HG03060 (cell line): ENCODE data around the gene C19orf85.
"Not testable (repeated sequence)": the region's sequence is repeated elsewhere in the genome, so short reads cannot be mapped to it uniquely, and the experiment has no call there.

Experiments
- ATAC-seq: cut with Tn5 transposase; IDR thresholded peaks from one replicate; pipeline ENCODE4 v1.9.1; 2021; ENCODE audit warnings: low read depth, moderate number of reproducible peaks; ENCODE audit not compliant: unreplicated experiment

C19orf85 gene

DNA sequence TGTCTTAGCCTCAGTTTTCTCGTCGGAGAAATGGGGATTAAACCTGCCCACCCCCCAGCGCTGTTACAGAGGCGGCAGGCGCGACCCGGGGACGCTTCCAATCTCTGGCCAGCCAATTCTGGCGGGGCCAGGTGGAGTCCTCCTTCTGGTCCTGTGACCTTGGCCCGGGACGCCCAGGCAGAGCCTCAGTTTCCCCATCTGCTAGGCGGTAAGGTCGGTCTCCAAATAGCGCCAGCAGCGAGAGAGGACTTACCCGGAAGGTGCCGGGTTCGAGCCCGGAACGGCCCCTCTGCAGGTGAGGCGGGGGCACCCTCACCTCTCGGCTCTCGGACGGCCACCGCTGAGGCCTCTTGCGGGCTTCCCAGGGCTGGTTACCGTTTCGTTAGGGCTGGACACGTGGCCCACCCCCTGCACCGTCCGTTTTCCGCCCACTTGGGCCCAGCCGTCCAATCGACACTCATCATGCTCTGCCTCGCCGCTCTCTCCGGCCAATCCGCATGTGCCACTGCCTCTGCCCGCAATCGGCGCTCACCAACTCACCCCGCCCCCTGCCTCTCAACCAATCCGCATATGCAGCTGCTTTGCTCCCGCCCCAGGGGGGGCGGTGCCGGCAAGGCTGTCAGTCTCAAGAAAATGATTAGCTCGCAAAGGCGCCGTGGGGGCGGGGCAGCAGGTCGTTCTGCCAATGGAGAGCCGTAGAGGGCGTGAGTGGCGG is 3.1 kb downstream of the C19orf85 start, which contains the start of gene ISOC2:
TSS of gene ISOC2 (minus strand) at position 384 of the 715 bp plus-strand sequence. CDS start 5,156 bp downstream, outside the sequence.
- peak; percentile 76 for ATAC-seq

GRCh38 chr19:55460670-55461258 is 3.8 kb downstream of the C19orf85 start:
- ATAC-seq, result no peak

GRCh38 chr19:55459950-55460657 is 4.4 kb downstream of the C19orf85 start:
- no peak for ATAC-seq

DNA sequence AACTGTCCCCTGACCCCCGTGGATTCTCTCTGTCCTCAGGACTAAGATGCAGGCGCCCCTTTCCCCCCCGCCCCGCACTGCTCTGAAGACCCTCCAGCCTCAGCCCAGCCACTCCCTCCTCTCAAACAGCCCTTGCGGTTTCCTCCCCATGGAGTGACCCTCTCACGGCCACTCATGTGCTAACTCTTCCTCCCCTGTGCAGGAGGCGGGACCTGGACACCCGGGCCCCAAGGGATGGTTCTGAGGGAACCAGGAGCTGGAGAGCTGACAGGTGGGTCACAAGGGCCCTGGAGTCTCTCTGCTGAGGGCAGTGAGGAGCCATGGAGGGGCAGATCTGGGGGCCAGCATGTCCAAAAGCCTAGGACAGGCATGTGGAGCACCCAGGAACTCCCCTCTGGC is 5.0 kb downstream of the C19orf85 start:
- no peak for ATAC-seq

GRCh38 chr19:55457683-55458457 is 6.7 kb downstream of the C19orf85 start:
- no peak for ATAC-seq

GRCh38 chr19:55456347-55456746 is 8.2 kb downstream of the C19orf85 start:
- no peak for ATAC-seq

GRCh38 chr19:55455576-55456235 is 8.8 kb downstream of the C19orf85 start:
- no peak for ATAC-seq

- ATAC-seq, result no peak
Observed at GRCh38 chr19:55454787-55455243, 9.7 kb downstream of the C19orf85 start.

GRCh38 chr19:55453511-55454260 is 10.9 kb downstream of the C19orf85 start:
- no peak for ATAC-seq

DNA sequence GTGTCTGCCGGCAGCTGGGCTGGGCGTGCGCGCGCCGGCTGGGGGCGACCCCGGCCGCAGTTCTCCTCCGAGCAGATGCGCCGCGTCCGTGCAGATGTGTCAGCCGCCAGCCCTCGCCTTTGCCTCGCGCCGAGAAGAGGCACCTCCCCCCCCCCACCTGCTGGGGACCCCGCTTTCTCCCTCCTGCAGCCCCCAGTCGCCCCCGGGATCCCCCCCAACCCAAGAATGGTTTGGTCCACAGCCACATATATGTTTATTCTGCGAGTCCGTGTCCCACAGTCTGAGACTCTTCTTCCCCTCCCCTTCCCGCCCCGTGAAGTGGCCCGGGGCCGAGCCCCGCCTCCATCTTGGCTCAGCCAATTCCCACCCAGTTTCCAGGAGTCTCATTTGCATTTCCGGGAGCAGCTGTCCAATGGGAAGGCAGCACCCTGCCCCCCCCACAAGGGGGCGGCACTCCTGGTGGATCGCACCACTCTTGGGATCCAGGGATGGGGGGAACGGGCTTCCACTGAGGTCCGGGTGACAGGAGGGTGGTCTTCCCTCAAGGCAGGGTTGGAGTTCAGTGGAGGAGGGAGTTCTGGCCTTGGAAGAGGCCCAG is 11.7 kb downstream of the C19orf85 start:
- ATAC-seq, result no peak

GRCh38 chr19:55451965-55452748 is 12.4 kb downstream of the C19orf85 start:
- ATAC-seq, result no peak

- no peak for ATAC-seq
Observed at GRCh38 chr19:55451163-55451964, 13.2 kb downstream of the C19orf85 start.

- ATAC-seq, result no peak
Observed at GRCh38 chr19:55449469-55449868, 15.1 kb downstream of the C19orf85 start.

GRCh38 chr19:55448175-55448490 is 16.4 kb downstream of the C19orf85 start:
- not testable (repeated sequence) for ATAC-seq

DNA sequence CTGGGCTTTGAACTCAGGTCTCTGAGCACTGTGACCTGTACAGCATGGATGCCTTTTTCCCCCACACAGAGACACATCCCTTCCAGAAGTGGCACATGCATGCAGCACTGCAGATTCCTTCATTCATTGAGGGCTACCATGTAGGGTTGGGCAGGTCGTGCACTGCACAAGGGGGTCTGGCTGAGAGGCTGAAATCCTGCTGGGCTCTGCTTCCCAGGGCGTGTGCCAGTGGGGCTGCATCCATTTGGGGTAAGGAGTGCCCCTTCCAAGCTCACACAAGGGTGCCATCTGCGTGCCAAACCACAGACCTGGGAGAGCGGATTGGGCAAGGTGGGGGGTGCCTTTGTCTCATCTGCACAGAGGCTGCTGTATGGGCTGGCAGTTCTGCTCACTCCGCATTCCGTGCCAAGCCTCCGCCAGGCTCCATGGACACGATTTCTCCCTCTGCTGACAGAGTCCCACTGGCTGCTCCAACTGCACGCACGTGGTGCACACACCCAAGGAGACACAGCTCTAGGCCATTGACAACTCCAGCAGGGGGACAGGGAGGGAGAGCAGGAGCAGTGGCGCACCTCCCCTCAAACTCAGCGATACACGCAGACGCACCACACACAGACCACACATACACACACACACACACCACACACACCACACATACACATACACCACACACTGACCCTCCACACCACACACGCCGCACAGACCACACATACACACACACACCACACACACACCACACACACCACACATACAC is 17.0 kb downstream of the C19orf85 start:
- ATAC-seq, result no peak

- ATAC-seq, result no peak
Observed at GRCh38 chr19:55446060-55446459, 18.5 kb downstream of the C19orf85 start.

DNA sequence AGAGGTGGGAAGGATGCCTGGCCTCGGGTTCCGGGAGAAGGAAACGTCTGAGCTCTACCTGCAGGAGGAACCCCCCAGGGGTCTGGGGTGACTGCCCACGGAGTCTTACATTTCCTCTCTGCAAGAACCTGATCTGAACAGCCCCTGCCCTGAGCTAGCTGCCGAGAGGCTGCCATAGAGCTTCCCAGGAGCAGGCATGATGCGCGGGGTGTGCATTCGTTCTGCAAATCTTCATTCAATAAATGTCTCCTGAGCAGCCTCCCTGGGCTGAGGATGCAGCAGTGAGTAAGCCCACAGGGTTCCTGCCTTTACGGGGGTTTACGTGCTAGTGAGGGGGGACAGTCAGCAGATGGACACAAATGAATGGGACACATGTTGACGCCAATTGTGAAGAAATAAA is 19.9 kb downstream of the C19orf85 start:
- no peak for ATAC-seq
